Heart left ventricle (tissue), 13 donors: ENCODE measurements around the gene CZIB.

Source experiments
- CTCF ChIP-seq, 12 donors: fragments of 200-600 bp; sonication (generic) in 4 of 12; IDR thresholded peaks; one replicate each; pipeline versions ENCODE4 v1.5.0 to v1.8.0; 2018 to 2022; ENCODE audit warnings: antibody characterized with exemption in 12 of 12, mild to moderate bottlenecking in 5 of 12
- POLR2A ChIP-seq, 2 donors: fragments of 450-650 bp; IDR thresholded peaks; one replicate each; pipeline ENCODE4 v1.6.1; 2017; ENCODE audit warnings: antibody characterized with exemption in 2 of 2, mild to moderate bottlenecking in 2 of 2, moderate library complexity in 2 of 2
- donor health status: ischemic (EF 13 %, LVEDD 7.1; RV severe dilation, severe dysfunction).
- donor health status: DM: no; HTN: yes; CAD: no.
- donor health status: DM: no; HTN: no; CAD: no.
- donor health status: ischemic (EF 25% LVEDD 6.9; RV normal size, moderate dysfunction).
- donor health status: ischemic (EF 25% LVEDD 5.7; RV mildly dilated, moderate dysfunction).
- donor health status: ischemic (EF 35%, LVEDD 5.7; RV mildly dilated, moderate dysfunction).
- donor health status: nonischemic (EF 11% LVEDD 7.7; RV severe dilation, severe dysfunction).
- donor health status: DM: yes; HTN: yes; CAD: no.
- donor health status: PGD.
- donor health status: ischemic (EF 29% LVEDD 5.4; RV normal size, mild dysfunction).
- donor health status: nonischemic (EF 23%, LVEDD 6.1; RV moderate dilation, normal function).

DNA sequence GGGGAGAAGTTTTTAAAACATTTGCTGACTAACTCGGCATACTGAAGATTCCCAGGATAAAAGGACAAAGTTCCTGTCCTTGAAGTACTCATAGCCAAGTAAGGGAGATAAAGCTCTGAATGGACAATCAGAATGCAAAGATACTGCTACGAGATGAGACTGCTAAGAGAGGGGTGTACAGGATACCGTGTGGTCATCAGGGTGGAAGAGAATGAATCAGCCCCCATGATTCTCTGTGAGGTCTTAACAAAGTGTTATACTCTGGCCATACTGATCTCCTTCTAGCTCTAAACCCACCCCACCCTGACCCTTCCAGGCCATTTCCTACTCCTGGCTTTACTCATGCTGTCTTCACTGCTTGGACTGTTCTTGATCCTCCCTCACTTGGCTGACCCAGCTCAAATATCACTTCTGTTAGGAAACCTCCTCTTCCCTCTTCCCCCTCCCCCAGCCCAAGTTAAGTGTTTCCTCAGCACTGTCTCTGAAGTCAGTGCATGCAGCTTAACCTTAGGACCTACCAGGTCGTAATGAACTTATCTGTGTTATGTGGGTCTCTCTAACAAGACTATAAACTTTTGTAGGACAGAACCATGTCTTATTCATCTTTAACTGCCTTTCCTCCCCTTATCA is 33.7 kb upstream of the CZIB start:
- TF ChIP-seq POLR2A (IDR thresholded peaks at IDR 0.05) (no peak), CTCF (IDR thresholded peaks at IDR 0.05) (no peak)
